GM12878 (cell line): Measurements from ENCODE around the gene CMBL. TPM values are rescaled to one million over a fixed set of nuclear protein-coding genes. Genes with fewer than 3 reads are reported as not detected.
"Not testable (repeated sequence)": the region's sequence is repeated elsewhere in the genome, so short reads cannot be mapped to it uniquely, and the experiment has no call there.

Source experiments
- ATAC-seq: fragments of 200-7000 bp; cut with Tn5 transposase; 3 replicates; pipeline ENCODE4 v1.9.1; 2020; ENCODE audit warnings: mild to moderate bottlenecking, moderate library complexity
- BruUV-seq: library from RNA; stranded (reverse); fragments of 400-500 nt; replicated peaks from 2 replicates; lab custom pipeline; 2021; lab: Mats Ljungman, UMichigan
- CTCF ChIA-PET: fragments of 300-600 bp; sonication (Branson Sonifier 250); formaldehyde crosslinking; extraction: SDS; loops from one replicate; lab custom pipeline; 2021; ENCODE audit warnings: inconsistent platforms; lab: Yijun Ruan, JAX
- POLR2A ChIA-PET: fragments of 350-600 bp; formaldehyde crosslinking; extraction: SDS; loops from one replicate; lab custom pipeline; 2021; ENCODE audit warnings: inconsistent platforms; lab: Charles Lee
- RAD21 ChIA-PET: fragments of 300-600 bp; sonication (Branson Sonifier 250); formaldehyde crosslinking; loops from one replicate; lab custom pipeline; 2023; ENCODE audit warnings: antibody characterized with exemption; ENCODE audit not compliant: unreplicated experiment; lab: Charles Lee
- SMC1A ChIA-PET: fragments of 300-600 bp; sonication (Branson Sonifier 250); formaldehyde crosslinking; loops from one replicate; lab custom pipeline; 2023; ENCODE audit not compliant: unreplicated experiment, uncharacterized antibody; lab: Charles Lee
- DNase-seq: peaks from one replicate; pipeline ENCODE4 v3.0.0-alpha.2; 2011; ENCODE audit warnings: low read depth, low spot score
- FAIRE-seq: peaks from 3 replicates; lab custom pipeline; 2011; peaks lifted over from hg19 to GRCh38; lab: Jason Lieb, UNC
- H2AFZ ChIP-seq: 2 replicates; pipeline ENCODE4 v1.6.0; 2011; ENCODE audit warnings: low read depth, low read length, control low read depth; ENCODE audit not compliant: control insufficient read depth
- H3K27ac ChIP-seq: 2 replicates; pipeline ENCODE4 v1.5.1; 2011; ENCODE audit warnings: control low read depth; ENCODE audit not compliant: control insufficient read depth, insufficient read depth
- H3K27me3 ChIP-seq, 2 experiments: replicated peaks in 1 of 2; 2 replicates each; pipeline versions ENCODE4 v1.6.0 to v1.6.1; 2011; ENCODE audit warnings: low read length in 1 of 2; ENCODE audit not compliant: control insufficient read depth in 2 of 2, insufficient read depth in 2 of 2
- H3K36me3 ChIP-seq, 2 experiments: 2 replicates each; pipeline ENCODE4 v1.5.1; 2011; ENCODE audit warnings: low read length in 1 of 2; ENCODE audit not compliant: control insufficient read depth in 2 of 2, insufficient read depth in 2 of 2
- H3K4me1 ChIP-seq: 2 replicates; pipeline ENCODE4 v1.6.1; 2011; ENCODE audit warnings: mild to moderate bottlenecking, low read length, moderate library complexity, mixed read lengths; ENCODE audit not compliant: control insufficient read depth, insufficient read depth
- H3K4me2 ChIP-seq: 2 replicates; pipeline ENCODE4 v1.6.0; 2011; ENCODE audit warnings: control low read depth; ENCODE audit not compliant: control insufficient read depth, insufficient read depth
- H3K4me3 ChIP-seq: fragments of 200-600 bp; sonication (generic); 2 replicates; pipeline ENCODE4 v1.5.1; 2016
- H3K79me2 ChIP-seq: 2 replicates; pipeline ENCODE4 v1.6.0; 2011; ENCODE audit warnings: low read length; ENCODE audit not compliant: control insufficient read depth, insufficient read depth
- H3K9ac ChIP-seq: 2 replicates; pipeline ENCODE4 v1.8.0; 2011; ENCODE audit warnings: low read length, control low read depth, mixed read lengths; ENCODE audit not compliant: control insufficient read depth, insufficient read depth
- H3K9me3 ChIP-seq: replicated peaks from 3 replicates; pipeline ENCODE4 v1.5.1; 2011; ENCODE audit warnings: mild to moderate bottlenecking, low read length; ENCODE audit not compliant: control insufficient read depth, insufficient read depth
- H4K20me1 ChIP-seq: 2 replicates; pipeline ENCODE4 v1.6.0; 2011; ENCODE audit not compliant: control insufficient read depth, insufficient read depth
- CEBPB ChIP-seq, 2 experiments: fragments of 150-350 bp in 1 of 2; IDR thresholded peaks; 2 replicates each; pipeline ENCODE4 v1.6.1; 2012 to 2014; ENCODE audit warnings: low read depth in 2 of 2, low read length in 2 of 2, borderline replicate concordance in 1 of 2, inconsistent platforms in 1 of 2
- HDAC2 ChIP-seq: fragments of 200-600 bp; sonication (generic); IDR thresholded peaks from 2 replicates; pipeline ENCODE4 v1.6.1; 2017
- USF2 ChIP-seq: IDR thresholded peaks from 2 replicates; pipeline ENCODE4 v1.6.1; 2011; ENCODE audit warnings: low read depth, low read length, improper control_type of control experiment, borderline replicate concordance
- ZNF274 ChIP-seq: IDR thresholded peaks from one replicate; pipeline ENCODE4 v1.8.0; 2011; ENCODE audit not compliant: insufficient read length, insufficient read depth
- WGBS: methylation state at CpG from one replicate; pipeline ENCODE4 v1.1.6; 2016; ENCODE audit warnings: low lambda C conversion rate; ENCODE audit not compliant: insufficient replicate concordance, insufficient coverage; ENCODE audit errors: missing lambda C conversion rate; 5-methylcytosine and 5-hydroxymethylcytosine counted together
- in situ Hi-C: fragments of 300-500 bp; cut with MboI; formaldehyde crosslinking; loops from 9 replicates; pipeline ENCODE4 v1.14.3; 2018; ENCODE audit warnings: mixed read lengths
- intact Hi-C: fragments of 100-400 bp; cut with micrococcal nuclease; formaldehyde crosslinking; loops from one replicate; pipeline ENCODE4 v1.14.2; 2022; ENCODE audit not compliant: unreplicated experiment
- polyA plus RNA-seq, 11 experiments: library from polyadenylated mRNA; depleted of rRNA in 4 of 11; unstranded in 6 of 11; stranded (reverse) in 5 of 11; fragments of >200 nt; fragmentation: Nextera tagmentation in 4 of 11; fragmentation: Illumina TruSeq in 1 of 11; extraction: Ambion mirVana in 4 of 11; extraction: Trizol in 1 of 11; gene quantifications; 1 replicate in 1 of 11; 2 replicates in 10 of 11; pipeline versions ENCODE4 v1.2.1 to v1.2.3, GENCODE V29; 2011 to 2016; ENCODE audit warnings: inconsistent platforms in 2 of 11, missing spikeins in 2 of 11, low read depth in 1 of 11
- total RNA-seq, 4 experiments: library from RNA; depleted of rRNA in 3 of 4; stranded (reverse); fragments of >200 nt in 3 of 4; fragmentation: Illumina TruSeq in 1 of 4; extraction: Trizol in 1 of 4; gene quantifications; 2 replicates each; pipeline versions ENCODE4 v1.2.1 to v1.2.3, GENCODE V29; 2013 to 2021

CMBL gene
- total and polyA plus RNA-seq, 10 of the 15 experiments (the other 5 are each of a cell fraction or from before 2014, with no cell fraction given): 1.8 to 15.6 (median 7.5) TPM

- no peak for TF ChIP-seq USF2
- TF ChIP-seq, all 136 proteins: peak for 0
These were observed 40.6 kb upstream of the CMBL start (continued) for GRCh38 chr5:10348258-10348657.

GRCh38 chr5:10344461-10345106 lies 36.9 kb upstream of the CMBL start:
- FAIRE-seq, H4K20me1 ChIP-seq, H3K9me3 ChIP-seq, SMC1A ChIA-PET, H3K9ac ChIP-seq, intact Hi-C loops, in situ Hi-C loops, ATAC-seq, H3K4me2 ChIP-seq, H3K36me3 ChIP-seq, DNase-seq, H3K4me3 ChIP-seq, H3K27ac ChIP-seq, H3K4me1 ChIP-seq, H2AFZ ChIP-seq, BruUV-seq, H3K79me2 ChIP-seq, H3K27me3 ChIP-seq: not testable (repeated sequence)
- ChIA-PET CTCF (interaction anchor here (1.4 kb wide), 1 partner anchor 20 kb away, joined by 3 read pairs; no protein-coding TSS in a partner anchor), RAD21 (interaction anchor here (0.7 kb wide), 1 partner anchor 1020 kb away, joined by 4 read pairs; no protein-coding TSS in a partner anchor), POLR2A (interaction anchor here (0.7 kb wide), 1 partner anchor 1171 kb away, joined by 4 read pairs; no protein-coding TSS in a partner anchor)
- 100% methylated on average over 5 of the region's 5 CpGs for WGBS

DNA sequence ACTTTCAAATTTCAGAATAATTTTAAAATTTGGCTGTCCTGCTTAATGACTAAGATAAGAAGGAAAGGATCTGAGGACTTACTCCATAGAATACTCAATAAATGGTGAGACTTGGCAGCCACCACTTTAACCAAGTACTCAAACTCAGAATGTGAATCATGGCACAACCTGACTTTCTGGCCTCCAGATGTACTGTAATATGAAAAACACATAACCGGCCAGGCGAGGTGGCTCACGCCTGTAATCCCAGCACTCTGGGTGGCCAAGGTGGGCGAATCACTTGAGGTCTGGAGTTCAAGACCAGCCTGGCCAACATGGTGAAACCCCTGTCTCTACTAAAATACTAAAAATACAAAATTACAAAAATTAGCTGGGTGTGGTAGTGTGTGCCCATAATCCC lies 35.8 kb upstream of the CMBL start:
- no peaks in the 10 kb centered on the region for H3K9me3 ChIP-seq
- in situ Hi-C loops: no loop called here
- no peaks in the 10 kb centered on the region for H3K4me1 ChIP-seq
- H3K27me3 ChIP-seq: no peaks in the 10 kb centered on the region
- no peaks in the 10 kb centered on the region for H4K20me1 ChIP-seq
- ChIA-PET POLR2A (no interaction called here), RAD21 (interaction anchor here (1.2 kb wide), 1 partner anchor 10 kb away, joined by 3 read pairs; the partner anchor contains the start of gene MARCHF6), CTCF (interaction anchor here (1.4 kb wide), 1 partner anchor 21 kb away, joined by 3 read pairs; no protein-coding TSS in a partner anchor), SMC1A (interaction anchor here (1.1 kb wide), 1 partner anchor 37 kb away, joined by 3 read pairs; no protein-coding TSS in a partner anchor)
- BruUV-seq: no TSS peak
- DNase-seq: no peak
- ATAC-seq: no peak
- FAIRE-seq: no peak
- no peak overlapping the region for H2AFZ ChIP-seq
- intact Hi-C loops: no loop called here
- H3K36me3 ChIP-seq: no peaks in the 10 kb centered on the region
- no peak overlapping the region for H3K4me2 ChIP-seq
- H3K79me2 ChIP-seq: no peaks in the 10 kb centered on the region
- H3K27ac ChIP-seq: no peak overlapping the region
- WGBS: 68% methylated on average over 4 of the region's 4 CpGs
- H3K4me3 ChIP-seq: no peak overlapping the region
- TF ChIP-seq ZNF274: no peak
- no peak for TF ChIP-seq CEBPB (IDR thresholded peaks at IDR 0.05; ENCODE audit: borderline replicate concordance in 1 of 2, low read depth in 2 of 2, low read length in 2 of 2)
- no peak for TF ChIP-seq HDAC2
- no peak overlapping the region for H3K9ac ChIP-seq
